ENCODE measurements around the gene PIWIL4. TPM values are rescaled to one million over a fixed set of nuclear protein-coding genes. Genes with fewer than 3 reads are reported as not detected.

The PIWIL4 gene
- total and polyA plus RNA-seq, 2 of the 8 experiments (the other 6 are each of a cell fraction or from before 2014, with no cell fraction given), result 0.51 to 0.52 TPM

GRCh38 chr11:94656968-94657367, 89.8 kb downstream of the PIWIL4 start:
- peak overlapping the region; percentile 92 for H2BK5ac ChIP-seq (ENCODE audit: low read depth, low read length)
- FAIRE-seq (peak; percentile 45), DNase-seq (ENCODE audit: low read depth in 1 of 2, low spot score in 2 of 2) (peak in 1 of 2 experiments; percentile 25)
- no peak overlapping the region for H2BK120ac ChIP-seq (replicated peaks; ENCODE audit: low read depth, low read length)
- peaks cover 0 to 20% (median 6%) of the 10 kb centered on the region in 4 experiments; a peak in 5 of 8 replicates for H3K36me3 ChIP-seq (ENCODE audit: control insufficient read depth in 2 of 4, insufficient read depth in 4 of 4, low read length in 3 of 4)
- H3K27me3 ChIP-seq (replicated peaks in 1 of 4; ENCODE audit: control insufficient read depth in 3 of 4, extremely low read depth in 1 of 4, insufficient read depth in 3 of 4, low read length in 3 of 4), result no peaks in the 10 kb centered on the region
- H2BK15ac ChIP-seq (ENCODE audit: low read length), result no peak overlapping the region
- peak overlapping the region; percentile 71; the same call in 1 of the 2 replicates for H2AK5ac ChIP-seq (ENCODE audit: low read depth, low read length)
- peak overlapping the region; percentile 4 to 49; a peak in 1 of 4 replicates for H3K4me2 ChIP-seq (ENCODE audit: insufficient read depth in 1 of 2, low read depth in 2 of 2, low read length in 2 of 2)
- peaks cover 0 to 31% (median 15%) of the 10 kb centered on the region in 4 experiments; a peak in 6 of 7 replicates for H3K4me1 ChIP-seq (replicated peaks in 1 of 4; ENCODE audit: control insufficient read depth in 3 of 4, insufficient read depth in 4 of 4, low read length in 3 of 4)
- no peak overlapping the region for H3K9ac ChIP-seq (replicated peaks in 1 of 4; ENCODE audit: extremely low read depth in 1 of 4, low read depth in 3 of 4, low read length in 3 of 4)
- no peak overlapping the region for H2AFZ ChIP-seq (ENCODE audit: low read length)
- no peak overlapping the region for H3K4ac ChIP-seq (replicated peaks; ENCODE audit: insufficient read length, low read depth, low read length)
- no peak overlapping the region for H2BK20ac ChIP-seq (ENCODE audit: low read length)
- WGBS, 2 experiments (ENCODE audit: extremely low coverage in 1 of 2, insufficient coverage in 1 of 2, insufficient read length in 1 of 2, insufficient replicate concordance in 2 of 2, low coverage in 1 of 2, low lambda C conversion rate in 2 of 2, missing lambda C conversion rate in 1 of 2), result 55% methylated on average over 6 of the region's 6 CpGs; no CpG with 5 or more reads in 1 of the 2 experiments
- no peak overlapping the region for H4K8ac ChIP-seq (ENCODE audit: extremely low read depth, insufficient read depth, low read length)
- H3K23ac ChIP-seq (ENCODE audit: insufficient read length), result no peak overlapping the region
- no peaks in the 10 kb centered on the region for H3K23me2 ChIP-seq (ENCODE audit: low read depth, low read length)
- peaks cover 2% of the 10 kb centered on the region; the same call in 1 of the 2 replicates for H3K79me1 ChIP-seq (ENCODE audit: low read depth, low read length)
- H4K91ac ChIP-seq (replicated peaks; ENCODE audit: insufficient read length, low read length), result peak overlapping the region; percentile 31
- CTCF ChIA-PET (ENCODE audit: partially characterized antibody), result interaction anchor here (0.7 to 1.7 kb wide), 4 partner anchors 18 to 529 kb away, joined by 3 to 6 read pairs (median 3); no protein-coding TSS in a partner anchor
- H3K79me2 ChIP-seq (ENCODE audit: control insufficient read depth in 1 of 2, insufficient read depth in 2 of 2, low read length in 2 of 2), result peaks cover 0 to 32% of the 10 kb centered on the region in 2 experiments; a peak in 2 of 4 replicates
- no peaks in the 10 kb centered on the region for H3K9me3 ChIP-seq (ENCODE audit: insufficient read depth in 2 of 2, low read depth in 1 of 2, low read length in 1 of 2)
- no peak overlapping the region for H3K56ac ChIP-seq (replicated peaks; ENCODE audit: insufficient read length, low read depth, low read length)
- no peak overlapping the region for H3K14ac ChIP-seq (ENCODE audit: insufficient read length)
- no peaks in the 10 kb centered on the region for H4K20me1 ChIP-seq (replicated peaks in 1 of 2; ENCODE audit: control insufficient read depth in 1 of 2, insufficient read depth in 2 of 2, low read length in 2 of 2)
- H2BK12ac ChIP-seq (ENCODE audit: low read depth, low read length), result peak overlapping the region; percentile 77
- H4K5ac ChIP-seq (ENCODE audit: insufficient read length, low read depth, low read length), result no peak overlapping the region
- 0 out of 2 replicates have a peak overlapping the region, but pooled peaks have one; percentile 73 for H3K18ac ChIP-seq (ENCODE audit: extremely low read depth, low read length)
- POLR2A ChIA-PET (ENCODE audit: partially characterized antibody), result interaction anchor here (0.7 to 11.5 kb wide), 13 partner anchors 9 to 108 kb away, joined by 3 to 167 read pairs (median 12); no protein-coding TSS in a partner anchor
- H3K4me3 ChIP-seq (ENCODE audit: extremely low read depth in 1 of 4, insufficient read depth in 2 of 4, low read depth in 3 of 4, low read length in 4 of 4), result no peak overlapping the region
- no peak overlapping the region for H3K27ac ChIP-seq (ENCODE audit: low read depth, low read length)
- TF ChIP-seq EP300 (IDR thresholded peaks at IDR 0.05; ENCODE audit: borderline replicate concordance in 1 of 2, low read depth in 2 of 2, low read length in 2 of 2) (peak in 1 of 2 experiments; percentile 65; a peak in 1 of 3 replicates), CBX8 (IDR thresholded peaks at IDR 0.05; ENCODE audit: borderline replicate concordance, low read depth, low read length) (no peak), TEAD4 (IDR thresholded peaks at IDR 0.05; ENCODE audit: low read depth, low read length) (peak; percentile 91), RNF2 (IDR thresholded peaks at IDR 0.05; ENCODE audit: borderline replicate concordance, low read depth, low read length, missing control alignments, poor library complexity, severe bottlenecking) (no peak), BCL11A (IDR thresholded peaks at IDR 0.05; ENCODE audit: low read depth in 2 of 2, low read length in 2 of 2) (peak in 1 of 2 experiments; percentile 32), POLR2A (IDR thresholded peaks at IDR 0.05; ENCODE audit: control extremely low read depth in 1 of 2, low read depth in 2 of 2, low read length in 2 of 2) (peak; percentile 4 to 28; a peak in 1 of 3 replicates), POLR2AphosphoS5 (IDR thresholded peaks at IDR 0.05; ENCODE audit: low read depth, low read length) (peak; percentile 58; the same call in 1 of the 2 replicates), NANOG (IDR thresholded peaks at IDR 0.05; ENCODE audit: insufficient read depth, low read depth, low read length, poor library complexity, severe bottlenecking) (peak; percentile 74), CTBP2 (IDR thresholded peaks at IDR 0.05; ENCODE audit: borderline replicate concordance, insufficient read depth, insufficient read length, low read length) (no peak), JUND (IDR thresholded peaks at IDR 0.05; ENCODE audit: low read length) (peak; percentile 52; the same call in 1 of the 2 replicates), TBP (IDR thresholded peaks at IDR 0.05; ENCODE audit: low read depth, low read length) (no peak)
- TF ChIP-seq, protein P1, sequence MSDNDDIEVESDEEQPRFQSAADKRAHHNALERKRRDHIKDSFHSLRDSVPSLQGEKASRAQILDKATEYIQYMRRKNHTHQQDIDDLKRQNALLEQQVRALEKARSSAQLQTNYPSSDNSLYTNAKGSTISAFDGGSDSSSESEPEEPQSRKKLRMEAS (IDR thresholded peaks at IDR 0.05), result 0 out of 2 replicates have a peak, but pooled peaks have one; percentile 11
